OCI-LY1 (cell line): Measurements from ENCODE around the gene DYRK1B.

Experiments used
- H2AFZ ChIP-seq: fragments of 200-600 bp; sonication (generic), shearing (Covaris generic); 2 replicates; pipeline ENCODE4 v1.6.0; 2014; ENCODE audit warnings: antibody characterized with exemption, mild to moderate bottlenecking, low read length
- H3F3A ChIP-seq: fragments of 200-600 bp; sonication (generic), shearing (Covaris generic); 2 replicates; pipeline ENCODE4 v1.6.0; 2014; ENCODE audit warnings: mild to moderate bottlenecking, antibody characterized with exemption, low read length, moderate library complexity; ENCODE audit not compliant: insufficient read depth
- H3K27ac ChIP-seq: fragments of 200-600 bp; sonication (generic); 2 replicates; pipeline ENCODE4 v1.5.1; 2014; ENCODE audit warnings: low read length, mixed run types, mild to moderate bottlenecking, low read depth; ENCODE audit not compliant: poor library complexity, severe bottlenecking
- H3K27me3 ChIP-seq: fragments of 200-600 bp; sonication (generic); 2 replicates; pipeline ENCODE4 v1.6.0; 2014; ENCODE audit warnings: antibody characterized with exemption, mild to moderate bottlenecking, low read length, moderate library complexity; ENCODE audit not compliant: insufficient read depth
- H3K36me3 ChIP-seq: fragments of 200-600 bp; sonication (generic); 2 replicates; pipeline ENCODE4 v1.6.1; 2014; ENCODE audit warnings: mild to moderate bottlenecking, antibody characterized with exemption, low read length, moderate library complexity, mixed read lengths; ENCODE audit not compliant: insufficient read depth
- H3K4me1 ChIP-seq: fragments of 200-600 bp; sonication (generic); 2 replicates; pipeline ENCODE4 v1.5.1; 2014; ENCODE audit warnings: mild to moderate bottlenecking, low read length, moderate library complexity; ENCODE audit not compliant: insufficient read depth, severe bottlenecking
- H3K4me2 ChIP-seq: fragments of 200-600 bp; sonication (generic), shearing (Covaris generic); 2 replicates; pipeline ENCODE4 v1.6.1; 2014; ENCODE audit warnings: low read length
- H3K4me3 ChIP-seq: fragments of 200-600 bp; sonication (generic); 2 replicates; pipeline ENCODE4 v1.5.1; 2014; ENCODE audit warnings: low read length, low read depth, mild to moderate bottlenecking, mixed read lengths; ENCODE audit not compliant: poor library complexity, severe bottlenecking
- H3K79me2 ChIP-seq: fragments of 200-600 bp; shearing (Covaris generic); 2 replicates; pipeline ENCODE4 v1.6.1; 2016; ENCODE audit warnings: mixed run types, low read length, mixed read lengths; ENCODE audit not compliant: insufficient read depth
- H3K9ac ChIP-seq: fragments of 200-600 bp; sonication (generic), shearing (Covaris generic); 2 replicates; pipeline ENCODE4 v1.6.1; 2014; ENCODE audit warnings: mild to moderate bottlenecking, low read length, mixed read lengths
- H3K9me2 ChIP-seq: fragments of 200-600 bp; sonication (generic), shearing (Covaris generic); 2 replicates; pipeline ENCODE4 v1.6.1; 2014; ENCODE audit warnings: low read depth, mild to moderate bottlenecking, low read length, mixed read lengths
- H3K9me3 ChIP-seq: fragments of 200-600 bp; shearing (Covaris generic); 2 replicates; pipeline ENCODE4 v1.6.1; 2014; ENCODE audit warnings: low read length, mixed read lengths
- H4K20me1 ChIP-seq: fragments of 200-600 bp; sonication (generic), shearing (Covaris generic); 2 replicates; pipeline ENCODE4 v1.6.0; 2016; ENCODE audit warnings: mild to moderate bottlenecking, low read length; ENCODE audit not compliant: insufficient read depth
- CTCF ChIP-seq: fragments of 200-600 bp; sonication (generic), shearing (Covaris generic); IDR thresholded peaks from 2 replicates; pipeline ENCODE4 v1.5.1; 2017; ENCODE audit warnings: mild to moderate bottlenecking, antibody characterized with exemption, low read length, moderate library complexity, mixed read lengths
- EZH2 ChIP-seq: fragments of 200-600 bp; sonication (generic), shearing (Covaris generic); IDR thresholded peaks from 2 replicates; pipeline ENCODE4 v1.8.0; 2017; ENCODE audit warnings: borderline replicate concordance, mixed run types, mild to moderate bottlenecking, antibody characterized with exemption, low read length, moderate library complexity, mixed read lengths

DYRK1B gene

GRCh38 chr19:39795001-39795400 lies 39.0 kb downstream of the DYRK1B start:
- H2AFZ ChIP-seq = no peak overlapping the region
- H3K9me2 ChIP-seq = no peaks in the 10 kb centered on the region
- no peaks in the 10 kb centered on the region for H3F3A ChIP-seq
- H4K20me1 ChIP-seq = no peaks in the 10 kb centered on the region
- no peaks in the 10 kb centered on the region for H3K9me3 ChIP-seq
- H3K27me3 ChIP-seq = no peaks in the 10 kb centered on the region
- H3K4me2 ChIP-seq = no peak overlapping the region
- no peak for TF ChIP-seq CTCF
- no peak for TF ChIP-seq EZH2
- no peaks in the 10 kb centered on the region for H3K79me2 ChIP-seq
- no peak overlapping the region for H3K4me3 ChIP-seq
- H3K9ac ChIP-seq = no peak overlapping the region
- no peaks in the 10 kb centered on the region for H3K4me1 ChIP-seq
- no peak overlapping the region for H3K27ac ChIP-seq
- no peaks in the 10 kb centered on the region for H3K36me3 ChIP-seq

DNA sequence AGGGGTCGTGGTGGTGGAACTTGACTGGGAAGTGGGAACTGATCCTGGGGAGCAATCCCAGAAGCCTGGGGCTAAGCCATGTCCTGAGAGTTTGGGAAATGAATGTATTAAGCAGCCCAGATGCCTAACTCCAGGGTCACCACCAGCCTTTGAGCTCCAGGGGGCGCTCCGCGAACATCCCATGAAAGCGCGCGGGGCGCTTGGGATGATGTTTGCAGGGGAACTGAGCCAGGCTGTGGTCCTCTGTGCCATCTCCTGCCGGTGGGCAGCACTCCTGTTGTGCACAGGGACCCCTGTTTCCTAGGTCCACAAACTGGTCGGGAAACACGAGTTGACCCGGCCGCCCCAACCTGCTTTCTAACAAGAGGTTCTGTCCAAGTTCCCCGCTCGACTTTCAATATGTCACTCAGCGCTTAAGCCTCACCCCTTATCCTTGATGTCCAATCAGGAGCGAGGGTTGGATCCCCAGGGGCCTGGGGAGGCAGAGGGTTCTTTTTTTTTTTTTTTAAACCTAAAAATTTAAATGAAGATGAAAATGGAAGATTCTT lies 40.9 kb downstream of the DYRK1B start:
- H3K4me3 ChIP-seq = peak overlapping the region; percentile 59
- peak overlapping the region; percentile 80 for H3K4me2 ChIP-seq
- H3K4me1 ChIP-seq = no peaks in the 10 kb centered on the region
- peak; percentile 96 for TF ChIP-seq CTCF
- no peak for TF ChIP-seq EZH2
- no peaks in the 10 kb centered on the region for H3K9me3 ChIP-seq
- no peak overlapping the region for H2AFZ ChIP-seq
- no peaks in the 10 kb centered on the region for H3K79me2 ChIP-seq
- no peaks in the 10 kb centered on the region for H4K20me1 ChIP-seq
- H3F3A ChIP-seq = no peaks in the 10 kb centered on the region
- no peaks in the 10 kb centered on the region for H3K9me2 ChIP-seq
- no peak overlapping the region for H3K9ac ChIP-seq
- no peaks in the 10 kb centered on the region for H3K27me3 ChIP-seq
- no peaks in the 10 kb centered on the region for H3K36me3 ChIP-seq
- H3K27ac ChIP-seq = no peak overlapping the region

GRCh38 chr19:39788244-39788643 lies 45.7 kb downstream of the DYRK1B start:
- H3K4me3 ChIP-seq = no peak overlapping the region
- H3K9ac ChIP-seq = no peak overlapping the region
- no peaks in the 10 kb centered on the region for H3K27me3 ChIP-seq
- no peaks in the 10 kb centered on the region for H3F3A ChIP-seq
- no peaks in the 10 kb centered on the region for H4K20me1 ChIP-seq
- no peak overlapping the region for H2AFZ ChIP-seq
- H3K9me3 ChIP-seq = 0 out of 2 replicates have a peak, but pooled peaks cover 2% of the 10 kb centered on the region
- H3K79me2 ChIP-seq = no peaks in the 10 kb centered on the region
- no peak overlapping the region for H3K4me2 ChIP-seq
- no peaks in the 10 kb centered on the region for H3K4me1 ChIP-seq
- no peaks in the 10 kb centered on the region for H3K36me3 ChIP-seq
- TF ChIP-seq CTCF (no peak), EZH2 (no peak)
- no peak overlapping the region for H3K27ac ChIP-seq
- H3K9me2 ChIP-seq = no peaks in the 10 kb centered on the region
